ENCODE results near the gene SVIL.
A peak's percentile ranks its signal among the peaks of the same experiment; 100 is the strongest.
"Not testable (repeated sequence)": the region's sequence is repeated elsewhere in the genome, so short reads cannot be mapped to it uniquely, and the experiment has no call there.

The SVIL gene

DNA sequence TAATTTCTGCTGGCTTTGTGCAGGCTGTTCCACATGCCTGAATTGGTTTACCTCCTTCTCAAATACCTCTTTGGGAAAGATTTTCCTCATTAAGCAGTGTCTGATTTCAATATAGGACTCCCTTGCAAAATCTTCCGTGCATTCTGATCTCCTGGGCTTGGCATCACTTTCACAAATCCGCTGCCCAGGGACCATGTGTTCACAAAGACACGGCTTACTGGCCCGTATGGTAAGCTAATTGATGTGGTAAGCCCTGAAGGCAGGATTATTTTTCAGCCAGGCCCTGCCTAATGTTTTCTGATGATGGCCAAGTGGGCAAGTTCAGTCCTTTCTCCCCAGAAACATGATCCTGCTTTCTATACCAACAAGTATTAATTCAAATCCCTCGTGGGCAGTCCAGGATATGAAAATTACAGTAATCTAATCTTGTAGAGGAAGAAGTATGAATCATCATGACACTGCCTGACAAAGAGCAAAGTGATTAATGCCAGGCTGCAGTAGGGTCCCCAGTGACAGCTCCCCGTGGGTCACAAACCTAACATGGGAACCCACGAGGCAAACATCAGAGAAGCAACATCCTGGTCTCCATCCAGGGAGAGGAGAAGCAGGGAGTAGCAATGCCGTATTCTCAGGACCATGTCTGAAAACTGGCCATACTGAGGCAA, 11.6 kb upstream of the SVIL start:
- DNase-seq (ENCODE audit: low read depth in 1 of 2, low spot score in 1 of 2): no peak
- in situ Hi-C loops (cut with HindIII; ENCODE audit: low pct_unique_long_range_greater_than_20kb, low sequenced_read_pairs): no loop called here
- TF ChIP-seq JUND (IDR thresholded peaks at IDR 0.05; ENCODE audit: low read depth): no peak

DNA sequence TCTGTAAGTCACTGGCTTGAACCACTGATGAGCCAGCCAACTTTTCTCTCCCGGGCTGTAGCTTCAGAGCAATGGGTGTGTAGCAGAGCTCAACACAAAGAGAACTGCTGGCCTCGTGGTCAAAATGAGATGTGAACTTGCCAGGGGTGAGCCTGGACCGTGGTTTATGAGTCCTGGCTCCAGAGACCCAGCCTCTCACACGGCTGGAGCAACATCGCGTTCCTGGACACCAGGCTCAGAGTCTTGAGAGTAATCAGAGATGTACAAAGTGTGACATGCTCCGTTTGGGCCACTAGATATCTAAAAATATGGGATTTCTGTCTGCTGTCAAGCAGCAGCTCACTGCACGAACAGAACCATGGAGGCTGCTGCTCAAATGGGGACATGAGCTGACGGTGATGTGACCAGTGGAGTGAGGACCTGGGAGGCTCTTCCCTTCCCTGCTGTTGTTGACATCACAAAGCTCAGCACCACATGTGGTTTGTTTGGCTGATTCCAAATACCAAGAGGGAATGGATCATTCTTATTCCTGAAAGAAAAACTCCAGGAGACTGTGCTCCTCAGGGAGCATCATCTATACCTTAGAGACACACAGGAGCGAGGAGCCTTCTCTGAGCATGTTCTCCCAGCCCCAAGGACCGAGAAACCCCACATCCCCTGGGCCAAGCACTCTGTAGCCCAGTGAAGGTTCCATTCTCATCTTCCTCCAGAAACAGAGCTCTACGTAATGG, 9.2 kb upstream of the SVIL start:
- no peak for DNase-seq (ENCODE audit: low read depth in 1 of 2, low spot score in 1 of 2)
- in situ Hi-C loops (cut with HindIII; ENCODE audit: low pct_unique_long_range_greater_than_20kb, low sequenced_read_pairs): no loop called here
- no peak for TF ChIP-seq JUND (IDR thresholded peaks at IDR 0.05; ENCODE audit: low read depth)

DNA sequence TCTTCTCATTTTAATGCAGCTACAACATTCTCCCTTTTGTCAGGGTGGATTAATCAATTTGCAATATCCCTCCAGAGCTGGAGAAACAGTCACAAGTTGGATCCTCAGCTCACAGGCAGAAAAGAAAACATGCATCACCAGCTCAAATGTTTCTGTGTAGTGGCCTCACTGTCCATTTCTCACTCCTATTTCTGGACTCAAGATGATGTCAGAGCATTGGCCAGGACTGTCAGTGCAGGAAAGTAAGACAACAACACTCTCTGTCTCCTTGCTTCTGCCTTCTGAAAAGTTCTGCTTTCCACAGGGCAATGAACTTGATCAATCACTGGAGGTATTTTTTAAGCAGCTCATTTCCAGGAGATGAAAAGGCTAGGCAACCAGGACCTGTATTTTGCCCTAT, 8.2 kb upstream of the SVIL start:
- DNase-seq (ENCODE audit: low read depth in 1 of 2, low spot score in 1 of 2): no peak
- no peak for TF ChIP-seq JUND (IDR thresholded peaks at IDR 0.05; ENCODE audit: low read depth)
- in situ Hi-C loops (cut with HindIII; ENCODE audit: low pct_unique_long_range_greater_than_20kb, low sequenced_read_pairs): no loop called here

DNA sequence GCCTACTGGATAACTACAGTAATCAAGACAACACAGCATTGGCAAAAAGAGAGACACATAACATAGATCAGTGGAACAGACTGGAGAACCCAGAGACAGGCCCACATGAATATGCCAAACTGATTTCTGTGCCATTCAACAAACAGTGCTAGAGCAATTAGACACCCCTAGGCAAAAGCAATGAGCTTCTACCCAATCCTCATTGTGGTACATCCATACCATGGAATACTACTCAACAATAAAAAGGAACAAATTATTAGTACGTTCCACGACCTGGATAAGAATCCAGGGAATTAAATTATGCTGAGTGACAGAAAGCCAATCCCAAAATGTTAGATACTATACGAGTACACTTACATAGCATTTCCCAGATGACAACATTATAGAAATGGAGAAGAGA, 2.8 kb upstream of the SVIL start:
- in situ Hi-C loops (cut with HindIII; ENCODE audit: low pct_unique_long_range_greater_than_20kb, low sequenced_read_pairs): no loop called here
- TF ChIP-seq JUND (IDR thresholded peaks at IDR 0.05; ENCODE audit: low read depth): no peak
- no peak for DNase-seq (ENCODE audit: low read depth in 1 of 2, low spot score in 1 of 2)

DNA sequence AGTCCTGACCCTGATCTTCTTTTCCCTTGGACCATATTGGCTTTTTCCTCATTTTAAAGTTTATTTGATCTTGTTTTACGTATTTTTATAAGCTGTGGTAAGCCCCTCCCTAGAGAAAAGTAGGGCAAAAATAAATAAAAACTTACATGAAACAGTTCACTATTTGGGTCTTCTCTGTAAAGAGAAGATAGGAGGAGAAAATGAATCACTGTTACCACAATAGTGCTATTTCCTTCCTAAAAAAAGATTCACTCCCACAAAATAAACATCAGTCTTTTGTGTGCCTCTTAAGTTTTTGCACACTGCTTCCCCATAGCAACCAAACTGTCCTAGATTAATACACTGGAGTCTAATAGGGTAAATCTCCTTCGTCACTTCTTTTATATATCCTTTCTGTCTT, 1.4 kb upstream of the SVIL start:
- DNase-seq (ENCODE audit: low read depth in 1 of 2, low spot score in 1 of 2): no peak
- no peak for TF ChIP-seq JUND (IDR thresholded peaks at IDR 0.05; ENCODE audit: low read depth)
- in situ Hi-C loops (cut with HindIII; ENCODE audit: low pct_unique_long_range_greater_than_20kb, low sequenced_read_pairs): no loop called here

DNA sequence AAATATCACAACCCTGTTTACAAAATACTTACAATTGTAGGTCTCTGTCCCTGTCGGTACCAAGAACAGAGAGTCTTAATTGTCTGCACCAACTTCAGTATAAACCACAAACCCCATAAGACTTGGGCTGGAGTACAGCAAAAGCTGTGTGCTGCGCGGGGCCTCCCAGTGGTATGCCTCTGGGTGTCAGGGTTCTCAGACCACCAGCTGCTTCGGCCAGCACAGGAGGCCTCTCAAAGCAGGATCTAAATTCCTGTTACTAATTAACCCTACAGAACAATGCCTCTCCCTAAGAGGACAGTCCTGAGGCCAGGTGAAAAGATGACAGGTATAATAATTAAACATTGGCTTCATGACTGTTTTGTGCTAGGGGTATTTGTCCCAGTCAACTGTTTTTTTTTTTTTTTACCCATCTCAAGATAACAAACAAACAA, 957 bp upstream of the SVIL start:
- no peak for DNase-seq (ENCODE audit: low read depth in 1 of 2, low spot score in 1 of 2)
- in situ Hi-C loops (cut with HindIII; ENCODE audit: low pct_unique_long_range_greater_than_20kb, low sequenced_read_pairs): no loop called here
- no peak for TF ChIP-seq JUND (IDR thresholded peaks at IDR 0.05; ENCODE audit: low read depth)

DNA sequence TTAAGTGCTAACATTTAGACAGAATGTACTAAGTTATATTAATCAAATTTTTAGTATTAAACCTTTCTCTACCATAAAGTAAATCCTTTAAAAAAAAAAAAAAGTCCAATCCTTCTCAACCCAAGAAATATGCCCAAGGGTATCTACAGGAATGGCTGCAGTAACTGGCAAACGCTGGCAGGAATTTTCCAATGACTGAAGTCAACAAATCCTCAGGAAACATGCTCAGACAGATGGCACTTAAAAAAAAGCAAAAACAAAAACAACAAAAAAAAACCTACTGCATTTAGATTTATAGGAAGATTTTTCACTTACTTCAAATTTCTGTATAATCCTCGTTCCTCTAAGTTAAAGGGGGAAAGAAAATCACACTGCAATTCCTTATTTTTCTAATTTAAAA, 666 bp downstream of the SVIL start:
- in situ Hi-C loops (cut with HindIII; ENCODE audit: low pct_unique_long_range_greater_than_20kb, low sequenced_read_pairs): no loop called here
- no peak for DNase-seq (ENCODE audit: low read depth in 1 of 2, low spot score in 1 of 2)
- TF ChIP-seq JUND (IDR thresholded peaks at IDR 0.05; ENCODE audit: low read depth): no peak

DNA sequence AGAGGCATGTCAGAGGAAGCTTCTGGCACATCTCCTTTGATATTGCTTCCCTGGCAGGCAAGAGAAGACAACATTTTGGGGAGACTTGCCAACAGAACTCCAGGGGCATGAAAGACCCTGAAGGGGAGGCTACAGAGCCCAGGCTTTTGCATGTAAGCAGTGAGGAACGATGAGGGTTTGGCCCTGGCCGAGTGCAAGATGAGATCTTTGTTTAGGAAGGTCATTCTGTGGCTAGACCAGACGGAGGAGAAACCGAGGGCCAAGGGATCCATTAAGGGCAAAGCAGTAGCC, 3.8 kb downstream of the SVIL start:
- DNase-seq (ENCODE audit: low read depth in 1 of 2, low spot score in 1 of 2): no peak
- in situ Hi-C loops (cut with HindIII; ENCODE audit: low pct_unique_long_range_greater_than_20kb, low sequenced_read_pairs): no loop called here
- TF ChIP-seq JUND (IDR thresholded peaks at IDR 0.05; ENCODE audit: low read depth): no peak

DNA sequence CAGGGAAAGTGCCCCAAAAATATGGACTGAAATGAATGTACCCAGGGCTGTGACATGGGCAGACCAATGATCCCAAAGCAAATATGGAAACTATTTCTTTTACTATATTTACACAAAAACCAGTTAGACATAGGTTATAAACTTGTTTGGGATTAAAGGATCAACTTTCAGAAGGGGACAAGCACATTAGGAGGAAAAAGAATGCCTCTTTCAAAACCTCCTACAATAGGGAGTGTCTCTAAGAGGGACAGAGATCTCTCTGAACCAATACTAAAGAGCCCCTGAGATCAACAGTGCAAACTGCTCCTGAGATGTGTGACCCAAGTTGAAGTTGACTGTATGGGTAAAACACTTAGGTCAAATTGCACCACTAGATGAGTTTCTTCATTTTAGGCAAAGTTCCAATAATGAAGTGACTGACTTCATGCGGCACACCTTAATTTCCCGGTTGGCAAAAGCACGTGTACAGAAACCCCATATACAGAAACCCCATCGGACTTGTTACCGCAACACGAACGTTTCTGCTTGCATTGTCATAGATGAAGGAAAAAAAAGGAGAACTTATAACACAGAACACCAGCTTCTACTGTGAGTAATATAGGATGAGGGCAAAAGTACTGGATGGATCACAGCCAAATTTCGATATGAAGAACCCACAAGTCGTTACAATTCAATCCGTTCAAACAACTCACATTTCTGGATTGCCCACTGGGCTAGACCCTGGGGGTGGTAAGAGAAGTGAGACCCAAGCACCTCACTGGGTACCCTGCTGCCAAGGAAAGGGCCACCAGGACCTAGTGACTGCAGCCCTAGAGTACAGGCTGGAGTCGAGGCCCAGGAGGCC, 4.3 kb downstream of the SVIL start:
- in situ Hi-C loops (cut with HindIII; ENCODE audit: low pct_unique_long_range_greater_than_20kb, low sequenced_read_pairs): no loop called here
- peak; percentile 16 to 91 for DNase-seq (ENCODE audit: low read depth in 1 of 2, low spot score in 1 of 2)
- 0 out of 2 replicates have a peak, but pooled peaks have one; percentile 24 for TF ChIP-seq JUND (IDR thresholded peaks at IDR 0.05; ENCODE audit: low read depth)

DNA sequence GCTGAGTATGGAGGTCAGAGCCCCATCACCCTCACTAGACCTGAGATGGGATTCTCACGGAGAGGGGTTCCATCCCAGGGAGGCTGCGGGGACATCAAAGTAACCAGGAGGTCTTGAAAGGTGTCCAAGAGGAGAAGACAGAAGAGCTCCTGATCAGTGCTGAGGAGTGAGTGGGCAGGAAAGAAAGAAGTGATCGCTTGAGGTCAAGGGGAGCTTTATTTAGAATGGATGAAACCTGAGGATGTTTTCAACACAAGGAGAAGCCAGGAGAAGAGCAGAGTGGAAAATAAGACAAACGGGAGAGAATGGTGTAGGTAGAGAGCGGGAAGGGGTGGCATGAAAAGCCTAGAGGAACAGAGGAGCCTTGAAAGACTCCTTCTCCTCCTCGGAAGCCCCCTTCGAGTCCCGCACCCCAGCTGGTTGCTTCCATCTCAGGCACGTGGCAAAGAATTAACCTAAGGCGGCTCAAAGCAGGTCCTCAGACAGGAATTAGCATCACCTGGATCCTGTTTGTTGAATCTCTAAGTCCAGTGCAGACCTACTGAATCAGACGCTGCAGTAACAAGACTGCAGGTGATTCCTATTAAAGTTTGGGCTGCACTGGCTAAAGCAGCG, 5.8 kb downstream of the SVIL start:
- TF ChIP-seq JUND (IDR thresholded peaks at IDR 0.05; ENCODE audit: low read depth): no peak
- no peak for DNase-seq (ENCODE audit: low read depth in 1 of 2, low spot score in 1 of 2)
- in situ Hi-C loops (cut with HindIII; ENCODE audit: low pct_unique_long_range_greater_than_20kb, low sequenced_read_pairs): no loop called here

DNA sequence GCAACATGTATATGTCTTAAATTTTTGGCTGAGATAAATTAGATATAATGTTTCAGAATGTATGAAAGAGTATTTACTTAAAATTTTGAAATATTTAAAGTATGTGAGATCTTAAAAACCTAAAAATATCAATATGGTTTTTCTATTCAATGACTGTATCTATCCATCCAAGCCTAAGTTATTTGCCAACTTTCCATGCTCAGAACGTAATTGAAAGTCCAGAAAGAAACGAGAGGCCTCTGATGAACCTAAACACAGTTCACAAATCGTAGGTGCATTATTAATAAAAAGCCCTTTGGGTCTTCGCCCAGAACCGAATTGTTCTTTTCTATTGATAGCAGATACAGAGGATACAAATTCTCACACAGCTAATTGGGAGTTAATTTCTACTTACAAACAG, 6.5 kb downstream of the SVIL start:
- in situ Hi-C loops (cut with HindIII; ENCODE audit: low pct_unique_long_range_greater_than_20kb, low sequenced_read_pairs): no loop called here

DNA sequence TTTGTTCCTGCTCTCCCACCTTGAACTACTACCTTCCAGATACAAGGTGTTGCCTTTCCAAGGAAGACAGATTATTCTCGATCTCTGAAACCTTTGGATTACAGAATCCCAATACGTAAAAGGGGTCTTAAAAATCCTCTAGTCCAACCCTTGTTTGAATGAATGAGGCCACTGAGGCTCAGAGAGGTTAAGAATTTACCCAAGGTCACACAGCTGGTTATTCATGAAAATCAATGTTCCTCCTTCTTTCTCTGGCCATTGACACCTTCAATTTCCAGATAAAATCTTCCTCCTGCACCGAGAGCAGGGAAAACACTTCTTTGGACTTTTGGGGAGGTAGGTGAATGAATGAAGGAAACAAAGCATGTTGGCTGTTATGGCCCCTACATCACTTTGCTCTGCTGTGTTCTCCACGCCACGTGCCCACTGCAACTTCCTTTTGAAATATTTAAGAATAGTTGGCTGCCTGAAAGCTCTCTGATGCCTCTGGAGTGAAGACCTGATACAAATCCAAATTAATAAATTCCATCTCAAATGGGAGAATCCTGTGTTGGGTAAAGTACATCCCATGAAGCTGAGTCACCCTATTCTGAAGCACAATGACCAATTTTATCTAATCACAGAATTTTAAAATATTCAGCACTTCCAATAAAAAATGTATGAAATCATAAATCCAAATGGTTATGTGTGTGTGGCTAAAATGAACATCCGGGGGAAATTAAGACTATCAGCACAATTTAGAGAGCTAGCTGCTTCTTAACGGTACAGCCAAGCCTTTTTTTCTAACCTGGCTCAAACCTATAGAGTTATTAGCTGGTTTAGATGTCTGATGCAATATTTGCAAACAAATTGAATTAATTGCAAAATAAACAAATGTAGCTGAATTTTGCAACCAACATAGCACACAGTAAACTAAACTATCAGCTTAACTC, 7.3 kb downstream of the SVIL start:
- no peak for TF ChIP-seq JUND (IDR thresholded peaks at IDR 0.05; ENCODE audit: low read depth)
- in situ Hi-C loops (cut with HindIII; ENCODE audit: low pct_unique_long_range_greater_than_20kb, low sequenced_read_pairs): no loop called here
- peak in 1 of 2 experiments; percentile 38 for DNase-seq (ENCODE audit: low read depth in 1 of 2, low spot score in 1 of 2)

More for the DNA sequence above, 6.5 kb downstream of the SVIL start:
- TF ChIP-seq JUND (IDR thresholded peaks at IDR 0.05; ENCODE audit: low read depth): no peak
- no peak for DNase-seq (ENCODE audit: low read depth in 1 of 2, low spot score in 1 of 2)

DNA sequence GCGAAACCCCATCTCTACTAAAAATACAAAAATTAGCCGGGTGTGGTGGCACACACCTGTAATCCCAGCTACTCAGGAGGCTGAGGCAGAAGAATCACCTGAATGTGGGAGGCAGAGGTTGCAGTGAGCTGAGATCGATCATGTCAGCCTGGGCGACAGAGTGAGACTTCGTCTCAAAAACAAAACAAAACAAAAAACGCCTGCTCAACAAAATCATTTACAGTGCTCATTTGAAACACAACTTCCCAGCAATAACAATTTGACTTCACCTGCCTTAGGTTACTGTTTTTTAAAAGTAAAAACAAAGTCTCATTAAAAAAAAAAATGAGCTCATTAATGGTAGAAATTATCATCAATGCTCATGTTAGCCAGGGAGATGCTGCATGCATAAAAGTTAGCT, 10.4 kb downstream of the SVIL start:
- not testable (repeated sequence) for DNase-seq (ENCODE audit: low read depth in 1 of 2, low spot score in 1 of 2)

More for the DNA sequence above, 10.4 kb downstream of the SVIL start:
- in situ Hi-C loops (cut with HindIII; ENCODE audit: low pct_unique_long_range_greater_than_20kb, low sequenced_read_pairs): not testable (repeated sequence)
